ENCODE measurements around the gene CYB5R4.

DNA sequence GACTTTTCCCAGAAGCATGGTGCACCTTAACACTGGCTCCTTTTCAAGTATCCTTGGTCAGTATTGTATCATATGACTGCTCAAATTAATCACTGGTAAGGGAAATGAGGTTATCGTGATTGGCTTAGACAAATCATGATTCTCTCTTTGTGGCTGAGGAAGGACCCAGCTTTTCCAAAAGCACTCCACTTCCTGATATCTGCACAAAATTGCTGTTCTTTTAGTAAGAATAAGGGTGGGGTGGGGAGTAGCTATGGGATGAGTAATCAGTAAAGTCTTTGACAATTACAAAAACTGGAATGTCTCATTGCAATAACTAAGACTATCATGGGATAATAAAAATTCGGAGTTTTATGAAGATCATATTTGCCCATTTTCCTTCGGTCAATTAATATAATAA, 15.3 kb upstream of the CYB5R4 start:
- no peak for TF ChIP-seq POLR2AphosphoS5 (IDR thresholded peaks at IDR 0.05; ENCODE audit: low read depth, low read length)
- TF ChIP-seq SP1 (IDR thresholded peaks at IDR 0.05): no peak
- TF ChIP-seq SP1 (CRISPR knock-in tag; IDR thresholded peaks at IDR 0.05): no peak
- no peak for TF ChIP-seq ZFP36 (IDR thresholded peaks at IDR 0.05; ENCODE audit: borderline replicate concordance, low read depth, low read length, partially characterized antibody)
- no peak for TF ChIP-seq FLYWCH1 (CRISPR knock-in tag; IDR thresholded peaks at IDR 0.05)
- TF ChIP-seq SP4 (CRISPR knock-in tag; IDR thresholded peaks at IDR 0.05): no peak
- TF ChIP-seq POLR2AphosphoS2 (IDR thresholded peaks at IDR 0.05; ENCODE audit: low read depth, low read length): no peak
- TF ChIP-seq, protein P1, sequence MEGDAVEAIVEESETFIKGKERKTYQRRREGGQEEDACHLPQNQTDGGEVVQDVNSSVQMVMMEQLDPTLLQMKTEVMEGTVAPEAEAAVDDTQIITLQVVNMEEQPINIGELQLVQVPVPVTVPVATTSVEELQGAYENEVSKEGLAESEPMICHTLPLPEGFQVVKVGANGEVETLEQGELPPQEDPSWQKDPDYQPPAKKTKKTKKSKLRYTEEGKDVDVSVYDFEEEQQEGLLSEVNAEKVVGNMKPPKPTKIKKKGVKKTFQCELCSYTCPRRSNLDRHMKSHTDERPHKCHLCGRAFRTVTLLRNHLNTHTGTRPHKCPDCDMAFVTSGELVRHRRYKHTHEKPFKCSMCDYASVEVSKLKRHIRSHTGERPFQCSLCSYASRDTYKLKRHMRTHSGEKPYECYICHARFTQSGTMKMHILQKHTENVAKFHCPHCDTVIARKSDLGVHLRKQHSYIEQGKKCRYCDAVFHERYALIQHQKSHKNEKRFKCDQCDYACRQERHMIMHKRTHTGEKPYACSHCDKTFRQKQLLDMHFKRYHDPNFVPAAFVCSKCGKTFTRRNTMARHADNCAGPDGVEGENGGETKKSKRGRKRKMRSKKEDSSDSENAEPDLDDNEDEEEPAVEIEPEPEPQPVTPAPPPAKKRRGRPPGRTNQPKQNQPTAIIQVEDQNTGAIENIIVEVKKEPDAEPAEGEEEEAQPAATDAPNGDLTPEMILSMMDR (CRISPR knock-in tag; IDR thresholded peaks at IDR 0.05): no peak
- no peak for TF ChIP-seq ZNF569 (CRISPR knock-in tag; IDR thresholded peaks at IDR 0.05; ENCODE audit: borderline replicate concordance)
- TF ChIP-seq, protein P2, sequence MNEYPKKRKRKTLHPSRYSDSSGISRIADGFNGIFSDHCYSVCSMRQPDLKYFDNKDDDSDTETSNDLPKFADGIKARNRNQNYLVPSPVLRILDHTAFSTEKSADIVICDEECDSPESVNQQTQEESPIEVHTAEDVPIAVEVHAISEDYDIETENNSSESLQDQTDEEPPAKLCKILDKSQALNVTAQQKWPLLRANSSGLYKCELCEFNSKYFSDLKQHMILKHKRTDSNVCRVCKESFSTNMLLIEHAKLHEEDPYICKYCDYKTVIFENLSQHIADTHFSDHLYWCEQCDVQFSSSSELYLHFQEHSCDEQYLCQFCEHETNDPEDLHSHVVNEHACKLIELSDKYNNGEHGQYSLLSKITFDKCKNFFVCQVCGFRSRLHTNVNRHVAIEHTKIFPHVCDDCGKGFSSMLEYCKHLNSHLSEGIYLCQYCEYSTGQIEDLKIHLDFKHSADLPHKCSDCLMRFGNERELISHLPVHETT (CRISPR knock-in tag; conservative IDR thresholded peaks at IDR 0.05): no peak
- no peak for TF ChIP-seq MYNN (CRISPR knock-in tag; IDR thresholded peaks at IDR 0.05; ENCODE audit: low read depth)
- TF ChIP-seq, protein P3, sequence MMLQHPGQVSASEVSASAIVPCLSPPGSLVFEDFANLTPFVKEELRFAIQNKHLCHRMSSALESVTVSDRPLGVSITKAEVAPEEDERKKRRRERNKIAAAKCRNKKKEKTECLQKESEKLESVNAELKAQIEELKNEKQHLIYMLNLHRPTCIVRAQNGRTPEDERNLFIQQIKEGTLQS (CRISPR knock-in tag; IDR thresholded peaks at IDR 0.05): no peak
- TF ChIP-seq, protein P4, sequence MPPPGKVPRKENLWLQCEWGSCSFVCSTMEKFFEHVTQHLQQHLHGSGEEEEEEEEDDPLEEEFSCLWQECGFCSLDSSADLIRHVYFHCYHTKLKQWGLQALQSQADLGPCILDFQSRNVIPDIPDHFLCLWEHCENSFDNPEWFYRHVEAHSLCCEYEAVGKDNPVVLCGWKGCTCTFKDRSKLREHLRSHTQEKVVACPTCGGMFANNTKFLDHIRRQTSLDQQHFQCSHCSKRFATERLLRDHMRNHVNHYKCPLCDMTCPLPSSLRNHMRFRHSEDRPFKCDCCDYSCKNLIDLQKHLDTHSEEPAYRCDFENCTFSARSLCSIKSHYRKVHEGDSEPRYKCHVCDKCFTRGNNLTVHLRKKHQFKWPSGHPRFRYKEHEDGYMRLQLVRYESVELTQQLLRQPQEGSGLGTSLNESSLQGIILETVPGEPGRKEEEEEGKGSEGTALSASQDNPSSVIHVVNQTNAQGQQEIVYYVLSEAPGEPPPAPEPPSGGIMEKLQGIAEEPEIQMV (CRISPR knock-in tag; IDR thresholded peaks at IDR 0.05; ENCODE audit: low read depth): no peak
- TF ChIP-seq KDM1A (CRISPR knock-in tag; IDR thresholded peaks at IDR 0.05): no peak
- no peak for TF ChIP-seq ZNF619 (CRISPR knock-in tag; IDR thresholded peaks at IDR 0.05)

Data from HepG2 (cell line).